ENCODE data around the gene CXXC4.

The CXXC4 gene

DNA sequence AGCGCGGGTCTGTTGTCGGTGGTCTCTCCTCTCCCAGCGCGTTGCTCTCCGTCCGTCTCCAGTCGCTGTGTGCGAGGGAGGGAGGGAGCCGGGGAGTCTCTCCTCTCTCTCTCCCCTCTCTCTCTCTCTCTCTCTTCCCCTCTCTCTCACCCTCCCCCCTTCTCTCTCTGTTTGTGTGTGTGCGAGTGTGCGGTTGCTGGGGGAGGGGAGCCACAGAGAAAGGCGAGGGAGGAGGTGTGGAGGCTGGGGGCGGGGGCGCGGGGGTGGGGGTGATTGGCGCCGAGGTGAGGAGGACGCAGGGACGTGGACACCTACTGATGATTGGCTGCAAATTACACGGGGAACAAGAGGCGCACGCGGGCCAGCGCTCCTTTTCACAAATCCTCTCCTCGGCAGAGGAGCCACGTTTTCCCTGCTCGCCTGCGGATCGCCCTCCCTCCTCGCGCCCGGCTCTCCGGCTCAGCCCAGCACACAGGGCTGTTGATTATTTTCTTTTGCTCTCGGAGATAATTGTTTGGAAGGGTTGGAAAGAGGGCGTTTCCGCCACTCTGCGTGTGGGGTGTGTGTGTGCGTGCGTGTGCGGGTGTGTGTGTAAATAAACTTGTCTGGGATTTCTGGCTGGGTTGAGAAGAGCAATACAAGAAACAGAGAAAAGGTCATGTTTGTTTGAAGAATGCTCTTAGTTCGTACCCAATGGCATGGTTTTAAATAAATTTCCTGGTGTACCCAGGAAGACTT lies at the start of gene CXXC4:
Gene CXXC4, minus strand, starts transcription at position 73 of the 738 bp plus-strand sequence. CDS start 3,092 bp downstream, outside the sequence.
- DNase-seq (ENCODE audit: low spot score): peak; percentile 88

DNA sequence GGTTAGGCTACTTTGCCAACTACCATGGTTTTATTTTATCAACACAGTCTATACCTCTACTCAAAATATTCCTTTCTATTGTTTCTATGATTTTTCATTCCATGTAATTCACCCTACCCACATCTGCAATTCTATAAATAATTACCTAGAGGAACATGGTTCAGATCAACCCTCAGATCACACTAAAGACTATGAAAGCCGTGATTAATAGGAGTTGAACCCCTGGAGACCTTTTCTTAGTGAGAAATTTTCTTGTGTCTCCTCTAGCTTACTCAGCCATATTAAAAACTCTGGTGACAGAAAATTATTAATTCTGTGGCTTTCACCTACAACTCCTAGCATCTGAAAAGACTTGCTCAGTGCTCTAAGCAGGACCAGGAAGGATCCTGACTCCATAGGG lies 38.5 kb upstream of the CXXC4 start:
- DNase-seq (ENCODE audit: low spot score): no peak

DNA sequence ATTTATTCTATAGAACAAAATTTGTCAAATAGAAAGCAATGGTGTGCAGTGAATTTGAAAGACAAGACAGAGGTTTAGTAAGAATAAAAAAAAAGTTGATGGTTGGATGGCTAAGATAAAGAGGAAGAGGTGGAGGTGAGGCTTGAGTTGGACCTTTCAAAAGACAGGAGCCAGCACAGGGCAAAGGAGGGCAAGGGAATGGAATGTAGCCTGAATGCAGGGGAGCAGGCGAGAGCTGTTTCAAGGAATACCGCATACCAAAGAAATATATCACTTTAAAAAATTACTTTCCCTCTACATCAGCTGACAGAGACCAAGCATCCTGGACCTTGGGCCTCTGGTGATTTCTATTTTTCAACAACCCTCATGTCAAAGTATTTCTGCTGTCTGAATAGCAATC lies 38.0 kb upstream of the CXXC4 start:
- DNase-seq (ENCODE audit: low spot score): no peak

DNA sequence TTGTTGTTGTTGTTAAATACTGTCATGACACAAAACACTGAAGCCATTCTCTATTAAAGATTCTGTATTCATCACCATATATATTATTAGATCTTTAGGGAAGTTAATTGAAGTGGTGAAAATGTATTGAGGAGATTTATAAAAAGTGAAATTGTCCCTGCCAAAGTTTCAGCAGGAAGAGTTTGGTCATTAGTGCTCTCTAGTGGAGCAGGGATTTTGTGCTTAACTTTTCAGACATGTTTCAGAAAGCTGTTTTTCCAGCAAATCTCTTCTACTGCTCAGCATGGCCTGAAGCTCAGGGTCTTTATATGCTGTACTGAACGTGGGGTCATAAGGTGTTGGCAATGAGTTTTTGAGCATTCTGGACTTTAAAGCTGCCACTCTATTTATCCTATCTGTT lies 36.7 kb upstream of the CXXC4 start:
- no peak for DNase-seq (ENCODE audit: low spot score)

DNA sequence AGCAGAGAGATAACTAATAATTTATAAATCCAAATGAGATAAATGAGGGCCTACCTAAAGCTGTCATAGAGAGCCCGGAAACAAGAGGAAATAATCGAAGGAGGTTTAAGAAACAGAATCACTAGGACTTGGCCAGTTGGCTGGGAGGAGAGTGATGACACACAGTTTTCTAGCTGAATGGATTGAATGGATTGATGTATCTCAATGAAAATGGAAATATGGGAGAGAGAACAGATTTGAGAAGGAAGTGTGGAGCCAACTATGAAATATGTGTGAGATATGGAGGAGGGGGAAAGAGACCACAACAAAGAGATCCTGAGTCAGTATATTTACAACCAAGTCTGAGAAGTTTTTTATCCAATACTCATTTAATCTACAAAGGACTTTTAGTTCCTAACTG lies 35.7 kb upstream of the CXXC4 start:
- DNase-seq (ENCODE audit: low spot score): no peak

DNA sequence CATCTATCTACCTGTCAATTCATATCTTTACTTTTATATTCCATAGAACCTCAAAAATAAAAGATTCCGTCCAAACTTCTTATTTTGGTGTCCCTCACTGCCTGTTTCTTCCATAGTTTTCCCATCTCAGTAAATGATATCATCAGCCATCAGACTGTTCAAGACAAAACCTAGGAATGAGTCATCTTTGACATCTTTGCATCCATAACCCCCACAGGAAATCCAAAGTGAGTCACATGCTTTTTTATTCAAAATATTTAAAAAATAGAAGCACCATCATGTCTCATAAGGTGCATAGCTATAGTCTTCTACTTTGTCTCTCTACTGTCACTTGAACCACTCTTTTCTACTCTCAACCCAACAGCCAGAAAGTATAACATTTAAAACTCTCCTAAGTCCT lies 29.9 kb upstream of the CXXC4 start:
- DNase-seq (ENCODE audit: low spot score): no peak

DNA sequence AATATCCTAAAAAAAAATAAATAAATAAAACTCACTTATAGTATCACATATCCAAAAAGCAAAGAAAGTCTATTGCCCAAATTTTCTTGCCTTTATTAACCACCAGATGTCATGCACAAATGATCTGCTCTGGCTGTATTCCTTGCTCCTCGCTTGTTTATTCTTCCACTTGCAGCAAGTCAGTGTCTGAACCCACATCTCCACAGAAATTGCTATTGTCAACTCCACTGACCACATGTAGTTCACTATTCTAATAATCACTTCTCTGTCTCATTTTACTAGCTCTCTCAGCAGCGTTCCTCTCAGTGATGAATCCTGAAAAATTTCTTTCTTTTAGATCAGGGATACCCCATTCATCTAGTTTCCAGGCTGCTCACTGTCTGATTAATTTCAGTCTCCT lies 29.3 kb upstream of the CXXC4 start:
- no peak for DNase-seq (ENCODE audit: low spot score)

DNA sequence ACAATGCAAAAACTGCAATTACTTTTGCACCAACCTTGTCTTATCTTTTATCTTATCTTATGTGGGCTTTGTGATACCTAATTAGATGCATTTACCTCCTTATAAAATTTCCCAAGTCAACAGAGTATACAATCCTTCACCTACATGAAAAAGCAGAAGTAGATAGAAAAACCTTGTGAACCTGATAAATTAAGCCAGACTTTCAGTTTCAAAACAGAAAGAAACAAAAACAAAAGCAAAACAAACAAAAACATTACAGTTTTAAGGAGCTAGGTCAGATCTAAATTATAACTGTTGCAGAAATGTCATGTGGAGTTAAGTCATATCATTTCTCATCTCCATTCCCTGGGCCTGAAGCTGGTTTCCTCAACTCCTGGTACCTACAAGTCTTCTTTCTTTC lies 24.9 kb upstream of the CXXC4 start:
- no peak for DNase-seq (ENCODE audit: low spot score)

DNA sequence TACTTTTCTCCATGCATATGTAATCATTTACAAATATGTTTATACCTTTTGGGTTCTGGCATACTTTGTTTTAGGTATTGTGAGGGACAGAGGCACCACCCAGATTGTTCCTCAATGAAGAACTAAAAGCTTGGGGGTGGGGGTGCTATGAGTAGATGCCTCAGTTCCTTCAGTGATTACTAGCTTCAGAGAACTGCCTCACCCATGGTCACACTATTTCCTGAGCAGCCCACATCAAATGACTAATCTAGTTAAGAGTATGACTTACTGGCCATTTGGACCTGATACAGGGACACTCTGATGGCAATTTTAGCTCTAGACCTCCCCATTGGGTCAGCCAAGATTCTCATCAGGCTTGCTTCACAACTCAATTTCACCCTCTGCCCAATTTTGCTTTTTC lies 22.2 kb upstream of the CXXC4 start:
- DNase-seq (ENCODE audit: low spot score): no peak

DNA sequence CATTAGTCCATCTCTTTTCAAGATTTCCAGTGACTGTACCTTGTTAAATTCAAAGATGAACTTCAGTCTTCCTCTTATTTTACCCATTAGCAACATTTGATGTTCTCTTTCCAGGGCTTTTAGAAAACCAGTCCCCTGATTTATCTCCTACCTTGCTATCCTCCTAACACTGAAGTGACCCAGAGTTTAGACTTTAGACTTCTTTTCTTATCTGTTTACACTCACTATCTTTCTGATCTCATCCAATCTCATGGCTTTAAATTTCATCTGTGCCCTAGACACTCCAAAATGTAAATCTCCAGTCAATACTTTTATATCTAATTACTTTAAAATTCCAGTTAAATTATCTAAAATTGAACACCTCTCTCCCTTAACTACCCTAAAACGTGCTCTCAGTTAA lies 13.5 kb upstream of the CXXC4 start:
- DNase-seq (ENCODE audit: low spot score): no peak

DNA sequence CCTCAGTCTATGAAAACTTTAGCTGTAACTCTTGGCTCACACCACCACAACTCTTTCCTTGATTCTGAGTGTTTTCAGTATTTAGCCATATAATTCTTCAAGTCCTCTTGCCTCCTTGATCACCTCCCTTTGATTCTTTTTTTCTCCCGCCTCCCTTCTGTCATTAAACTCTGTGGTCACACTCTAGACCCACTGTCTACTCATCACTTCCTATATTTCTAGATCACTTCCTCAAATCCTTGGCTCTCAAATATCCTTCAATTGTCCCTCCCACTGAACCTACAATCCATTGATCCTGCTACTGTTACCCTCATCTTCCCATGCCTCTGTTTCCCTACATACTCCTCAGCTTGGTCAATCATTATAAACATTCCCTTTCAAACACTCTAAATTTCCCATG lies 12.4 kb upstream of the CXXC4 start:
- no peak for DNase-seq (ENCODE audit: low spot score)

DNA sequence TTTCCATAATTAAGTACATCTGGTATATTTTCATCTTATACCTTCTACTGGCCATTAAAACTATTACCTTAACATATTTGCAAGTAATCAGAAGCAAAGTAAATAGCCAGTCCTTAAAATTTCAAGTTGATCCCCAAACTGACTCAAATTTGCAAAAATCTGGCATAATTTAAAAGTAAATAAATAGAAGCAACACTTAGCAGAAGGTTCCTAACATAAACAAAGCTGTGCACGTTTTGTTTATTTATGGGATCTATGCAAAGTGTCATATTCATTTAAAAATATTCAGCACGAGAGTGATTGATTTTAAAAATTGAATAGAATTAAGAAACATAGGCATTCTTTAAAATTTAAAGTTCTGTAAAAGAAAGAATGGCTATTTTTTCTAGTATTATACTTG lies 9.8 kb upstream of the CXXC4 start:
- no peak for DNase-seq (ENCODE audit: low spot score)

DNA sequence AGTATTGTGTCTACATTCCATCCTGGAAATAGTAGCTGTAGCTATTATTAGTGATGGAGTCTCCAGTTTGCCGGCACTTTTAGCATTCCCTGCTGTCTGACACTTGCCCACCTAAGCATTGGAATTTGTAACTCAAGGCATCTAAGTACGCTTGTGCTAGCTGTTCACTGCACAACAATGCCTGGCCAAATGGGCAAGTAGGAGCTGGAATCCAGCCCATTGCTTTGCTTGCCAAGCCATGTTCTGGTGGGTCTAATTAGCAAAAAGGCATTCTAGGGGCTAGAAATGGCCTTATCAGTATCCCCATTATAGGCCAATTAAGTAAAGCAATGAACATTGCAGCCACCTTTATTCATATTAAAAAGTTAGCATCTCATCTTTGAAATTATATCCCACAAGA lies 7.8 kb upstream of the CXXC4 start:
- DNase-seq (ENCODE audit: low spot score): no peak

DNA sequence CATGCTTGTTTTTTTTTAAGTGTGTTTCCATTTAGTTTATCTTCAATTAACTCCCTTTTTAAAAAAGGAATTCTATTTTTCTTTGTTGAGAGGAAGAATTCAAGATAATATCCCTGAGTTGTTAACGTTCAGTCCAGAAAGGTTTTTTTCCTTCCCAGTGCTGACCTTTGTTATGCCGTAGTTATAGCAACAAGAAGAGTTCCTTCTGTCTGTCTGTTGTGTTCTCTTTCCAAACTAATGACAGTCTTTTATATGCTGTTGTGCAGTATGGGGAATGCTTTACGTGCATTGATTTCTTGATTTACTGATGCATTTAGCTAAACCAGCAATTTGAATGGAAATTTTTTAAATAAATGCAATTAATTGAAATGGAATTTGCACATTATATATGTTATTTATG lies 6.6 kb upstream of the CXXC4 start:
- no peak for DNase-seq (ENCODE audit: low spot score)

DNA sequence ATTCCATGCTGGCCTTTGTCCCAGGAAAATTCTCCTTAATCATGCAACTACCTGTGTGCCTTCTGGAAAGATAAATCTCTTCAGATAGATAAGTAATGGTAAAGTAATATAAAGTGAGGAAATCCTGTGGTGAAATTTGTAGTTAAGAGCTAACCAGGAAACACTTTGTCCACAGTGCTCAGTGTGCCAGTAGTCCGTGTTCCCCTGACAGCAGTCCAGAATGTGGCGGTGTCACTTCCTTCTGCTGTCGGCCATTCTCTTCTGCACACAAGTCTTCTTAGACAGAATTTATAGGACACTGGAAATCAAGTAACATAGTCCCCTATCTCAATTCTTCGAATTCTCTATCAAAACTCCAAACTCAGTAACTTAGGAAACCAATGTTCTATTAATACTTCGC lies 5.7 kb upstream of the CXXC4 start:
- DNase-seq (ENCODE audit: low spot score): no peak

DNA sequence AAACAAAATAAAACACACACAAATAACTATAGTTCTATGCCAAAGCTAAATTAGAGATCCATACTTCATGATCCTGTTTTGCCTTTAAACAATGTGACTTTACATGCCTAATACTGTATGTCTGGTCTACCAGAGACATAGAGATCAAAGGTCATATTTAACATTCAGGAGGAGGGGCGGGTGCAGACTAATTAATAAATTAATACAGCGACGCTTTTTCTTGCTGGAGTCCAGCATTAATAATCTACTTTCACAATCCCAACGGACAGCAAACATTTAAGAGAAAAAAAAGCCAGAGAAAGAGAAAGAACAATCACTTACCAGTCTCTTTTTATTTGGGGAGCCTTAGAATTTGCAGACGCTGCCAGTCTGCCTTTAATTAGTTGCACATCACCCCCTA lies 509 bp downstream of the CXXC4 start:
- no peak for DNase-seq (ENCODE audit: low spot score)

DNA sequence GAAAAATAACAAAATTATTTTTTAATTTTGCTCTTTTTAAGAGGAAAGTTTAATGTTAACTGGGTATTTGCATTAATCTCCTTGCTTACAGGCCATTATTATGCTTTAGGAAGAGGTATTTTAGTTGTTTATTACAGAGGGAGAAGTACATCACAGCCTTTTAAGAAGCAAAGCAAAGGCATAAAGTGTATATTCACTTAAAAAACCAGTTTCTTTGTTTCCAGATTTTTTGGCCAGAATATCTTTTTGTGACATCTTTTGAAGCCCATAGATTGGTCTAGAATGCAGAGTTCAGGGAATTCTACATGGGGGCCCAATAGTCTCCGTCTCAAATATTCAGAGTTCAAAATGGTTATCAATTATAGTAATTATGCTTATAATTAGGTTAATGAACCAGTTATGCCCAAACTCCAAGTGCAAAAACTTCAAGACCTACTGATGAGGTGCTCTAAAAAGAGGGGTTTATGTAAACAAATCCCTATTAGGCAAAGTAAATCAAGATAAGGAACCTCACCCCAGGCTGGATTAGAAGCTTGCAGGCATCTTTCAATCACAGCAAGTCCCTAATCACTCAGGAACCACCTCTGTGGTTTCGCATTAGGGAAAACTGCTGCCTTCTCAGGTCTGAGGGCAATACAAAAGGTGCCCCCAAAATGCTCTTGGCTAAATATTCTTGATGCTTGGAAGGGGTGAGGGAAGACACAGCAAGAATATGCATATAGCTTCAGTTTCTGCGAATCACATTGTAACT lies 1.4 kb downstream of the CXXC4 start:
- no peak for DNase-seq (ENCODE audit: low spot score)

DNA sequence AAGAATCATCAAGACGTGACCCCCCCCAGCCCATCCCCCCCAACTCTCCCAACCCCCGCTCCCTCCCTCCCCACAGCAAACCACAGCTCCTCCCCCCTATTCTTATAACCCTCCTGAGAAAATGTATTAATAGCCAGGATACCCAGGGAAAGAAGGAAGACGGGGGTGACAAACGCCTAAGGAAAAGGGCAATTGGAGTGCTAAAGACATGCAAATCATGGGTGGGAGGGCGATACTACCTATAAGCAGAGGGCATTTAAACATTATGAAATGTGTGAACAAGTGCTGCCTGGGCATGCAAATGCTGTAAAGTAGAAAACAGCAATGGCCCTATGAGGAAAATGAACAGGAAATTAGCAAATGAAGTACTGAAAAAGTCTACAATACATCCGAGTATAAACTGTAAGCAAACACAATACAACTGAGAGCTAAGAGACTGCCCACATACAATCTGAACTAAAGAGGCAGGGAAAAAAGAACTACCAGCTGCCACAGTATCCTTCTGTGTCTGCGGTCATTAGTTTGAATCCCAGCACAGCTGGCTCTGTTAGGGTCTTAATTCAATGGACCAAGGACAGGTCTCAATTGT lies 2.4 kb downstream of the CXXC4 start:
- DNase-seq (ENCODE audit: low spot score): peak; percentile 55

DNA sequence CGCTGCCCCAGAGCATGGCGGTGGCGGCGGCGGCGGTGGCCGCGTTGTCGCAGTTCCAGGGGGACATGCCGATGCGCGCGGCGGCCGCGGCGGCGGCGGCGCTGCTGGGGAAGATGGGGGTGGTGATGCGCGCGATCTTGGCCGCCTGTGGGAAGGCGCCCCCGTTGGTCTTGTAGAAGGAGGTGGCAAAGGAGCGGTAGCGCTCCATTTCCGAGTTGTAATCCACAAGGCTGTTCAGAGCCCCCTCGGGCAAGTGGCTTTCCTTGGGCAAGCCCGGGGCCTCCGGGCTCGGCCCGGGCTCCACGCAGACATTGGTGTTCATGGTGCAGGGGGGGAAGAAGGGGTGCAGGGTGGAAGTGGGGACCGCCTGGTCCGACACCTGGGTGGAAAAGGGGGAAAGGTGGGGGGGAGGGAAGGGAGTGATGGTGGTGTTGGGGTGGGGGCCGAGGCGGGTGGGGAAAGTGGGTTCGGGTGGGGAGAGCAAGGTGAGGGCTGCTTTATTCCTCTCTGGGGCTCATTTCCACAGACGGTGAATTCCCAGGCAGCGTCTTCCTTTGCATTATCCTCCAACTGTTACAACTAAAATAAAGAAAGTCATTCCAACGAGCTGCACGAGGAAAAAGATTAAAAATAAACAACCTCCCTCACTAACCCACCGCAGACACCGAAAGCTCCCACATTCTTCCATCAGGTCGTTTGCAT lies 3.1 kb downstream of the CXXC4 start:
- peak; percentile 74 for DNase-seq (ENCODE audit: low spot score)

DNA sequence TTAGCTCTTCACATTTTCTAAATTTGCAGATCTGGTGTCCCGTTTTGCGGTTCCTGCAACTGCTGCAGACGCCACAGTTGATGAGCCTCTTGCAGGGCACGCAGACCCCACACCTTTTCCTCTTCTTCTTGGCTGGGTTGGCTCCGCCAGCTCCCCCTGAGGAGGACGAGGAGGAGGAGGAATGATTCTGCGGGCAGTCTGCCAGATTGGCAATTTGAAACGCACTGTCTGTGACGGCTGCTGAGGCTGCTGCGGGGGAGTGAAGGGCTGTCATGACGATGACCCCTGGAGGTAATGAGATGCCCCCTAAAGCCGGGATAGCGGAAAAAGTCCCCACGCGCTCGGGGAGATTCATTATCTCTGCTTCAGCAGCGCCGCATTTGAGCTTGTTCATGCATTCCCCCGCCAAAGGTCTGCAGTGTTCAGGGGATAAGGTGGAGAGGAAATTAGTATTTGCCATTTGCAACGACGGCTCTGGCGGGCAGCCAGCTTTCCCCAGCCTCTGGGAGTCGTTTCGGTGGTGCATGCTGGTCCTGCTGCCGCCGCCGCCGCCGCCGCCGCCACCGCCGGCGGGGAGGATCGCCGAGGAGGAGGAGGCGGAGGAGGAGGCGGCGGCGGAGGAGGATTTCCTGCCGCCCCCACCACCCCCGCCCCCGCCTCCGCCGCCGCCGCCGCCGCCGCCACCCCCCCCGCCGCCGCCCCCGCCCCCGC lies 3.8 kb downstream of the CXXC4 start:
- peak; percentile 76 for DNase-seq (ENCODE audit: low spot score)

DNA sequence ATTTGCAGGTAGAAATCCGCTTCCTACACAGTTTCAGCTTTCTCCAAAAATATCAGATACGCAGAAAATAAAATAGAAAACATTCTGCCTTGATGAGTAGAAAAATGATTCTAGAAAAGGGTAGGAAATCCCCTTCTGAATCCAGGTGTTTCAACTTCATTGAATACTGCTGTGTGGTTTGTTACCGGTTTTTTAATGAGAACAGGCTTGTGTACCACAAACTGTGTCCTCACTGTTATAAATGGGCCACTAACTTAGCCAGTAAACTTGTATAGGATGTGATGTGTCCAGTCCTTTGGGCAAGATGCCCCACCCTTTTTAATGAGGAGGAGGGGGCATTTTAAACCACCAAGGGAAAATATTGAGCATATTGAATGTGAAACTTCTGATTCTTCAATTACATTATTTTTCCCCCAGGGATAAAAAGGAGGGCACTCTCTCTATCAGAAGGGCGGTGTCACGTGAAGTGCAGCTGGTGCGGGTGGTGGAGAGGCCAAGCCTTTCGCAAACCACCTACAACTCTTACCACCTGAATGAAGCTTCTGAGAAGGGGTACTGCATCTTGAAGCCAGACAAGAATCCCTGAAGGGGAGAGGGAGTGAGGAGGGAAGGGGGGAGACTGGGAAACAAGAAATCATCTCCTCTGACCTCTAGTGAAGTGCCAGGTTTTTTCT lies 4.5 kb downstream of the CXXC4 start:
- peak; percentile 37 for DNase-seq (ENCODE audit: low spot score)

DNA sequence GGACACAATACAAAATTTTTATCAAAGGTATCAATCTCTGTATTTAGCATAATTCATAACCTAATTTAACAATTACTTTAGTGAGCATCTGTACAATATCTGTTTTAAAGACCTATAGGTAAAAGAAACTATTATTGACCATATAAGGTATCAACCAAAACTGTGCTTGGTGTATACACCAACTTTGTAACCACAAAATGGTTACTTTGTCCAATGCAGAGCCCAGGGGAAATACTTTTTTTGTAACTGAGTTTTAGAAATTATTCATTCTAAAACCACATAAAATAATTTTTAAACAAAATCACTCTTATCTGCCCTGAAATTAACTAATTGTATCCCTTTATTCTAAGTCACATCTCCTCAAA lies 5.0 kb downstream of the CXXC4 start:
- DNase-seq (ENCODE audit: low spot score): no peak
